ENCODE data around the gene TP73.

DNA sequence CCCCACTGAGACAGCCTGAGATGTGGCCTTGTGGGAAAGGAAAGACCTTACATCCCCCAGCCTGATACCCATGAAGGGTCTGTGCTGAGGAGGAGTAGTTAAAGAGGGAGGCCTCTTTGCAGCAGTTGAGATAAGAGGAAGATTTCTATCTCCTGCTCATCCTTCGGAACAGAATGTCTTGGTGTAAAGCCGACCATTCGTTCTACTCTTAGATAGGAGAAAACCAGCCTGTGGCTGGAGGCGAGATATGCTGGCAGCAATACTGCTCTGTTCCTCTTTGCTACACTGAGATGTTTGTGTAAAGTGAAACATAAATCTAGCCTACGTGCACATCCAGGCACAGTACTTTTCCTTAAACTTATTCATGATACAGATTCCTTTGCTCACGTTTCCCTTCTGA lies 98.4 kb downstream of the TP73 start:
- TF ChIP-seq ZNF274 (IDR thresholded peaks at IDR 0.05; ENCODE audit: low read depth, low read length) (no peak), SUZ12 (IDR thresholded peaks at IDR 0.05; ENCODE audit: extremely low read depth, insufficient read depth, insufficient read length) (no peak)
